Astrocyte (in vitro differentiated cells and primary cell): ENCODE results near the gene DUS2. TPM values are rescaled to one million over a fixed set of nuclear protein-coding genes. Genes with fewer than 3 reads are reported as not detected.

Source experiments
- DNase-seq: peaks from one replicate; pipeline ENCODE4 v3.0.0-alpha.2; 2010; ENCODE audit warnings: low read depth
- FAIRE-seq: peaks from 2 replicates; lab custom pipeline; 2011; peaks lifted over from hg19 to GRCh38; lab: Jason Lieb, UNC
- H2AFZ ChIP-seq: 2 replicates; pipeline ENCODE4 v1.6.0; 2012; ENCODE audit warnings: low read depth, low read length, inconsistent platforms
- H3K27ac ChIP-seq: 2 replicates; pipeline ENCODE4 v1.5.1; 2011; ENCODE audit warnings: low read depth, low read length, inconsistent platforms
- H3K27me3 ChIP-seq: 2 replicates; pipeline ENCODE4 v1.6.0; 2011; ENCODE audit warnings: low read length, inconsistent platforms; ENCODE audit not compliant: insufficient read depth
- H3K36me3 ChIP-seq: 2 replicates; pipeline ENCODE4 v1.5.1; 2011; ENCODE audit warnings: low read length, inconsistent platforms; ENCODE audit not compliant: insufficient read depth
- H3K4me1 ChIP-seq: 2 replicates; pipeline ENCODE4 v1.5.1; 2011; ENCODE audit warnings: low read length, inconsistent platforms; ENCODE audit not compliant: insufficient read depth
- H3K4me2 ChIP-seq: 2 replicates; pipeline ENCODE4 v1.6.0; 2012; ENCODE audit warnings: low read length, inconsistent platforms
- H3K4me3 ChIP-seq: 2 replicates; pipeline ENCODE4 v1.5.1; 2011; ENCODE audit warnings: low read depth, mild to moderate bottlenecking, low read length, inconsistent platforms; ENCODE audit not compliant: insufficient read depth
- H3K79me2 ChIP-seq: 2 replicates; pipeline ENCODE4 v1.6.0; 2012; ENCODE audit warnings: mild to moderate bottlenecking, low read length, inconsistent platforms; ENCODE audit not compliant: insufficient read depth
- H3K9ac ChIP-seq: 2 replicates; pipeline ENCODE4 v1.6.0; 2012; ENCODE audit warnings: mild to moderate bottlenecking, low read length, inconsistent platforms
- H3K9me3 ChIP-seq: 2 replicates; pipeline ENCODE4 v1.5.1; 2012; ENCODE audit warnings: low read depth, mild to moderate bottlenecking, low read length, inconsistent platforms; ENCODE audit not compliant: insufficient read depth
- H4K20me1 ChIP-seq: 2 replicates; pipeline ENCODE4 v1.6.0; 2012; ENCODE audit warnings: low read length, inconsistent platforms; ENCODE audit not compliant: insufficient read depth
- H3K27ac Mint-ChIP-seq: one replicate; pipeline ENCODE4 v1.8.0; 2021; ENCODE audit warnings: mild to moderate bottlenecking, mixed read lengths; ENCODE audit not compliant: unreplicated experiment
- H3K27me3 Mint-ChIP-seq: one replicate; pipeline ENCODE4 v1.8.0; 2021; ENCODE audit warnings: low read depth, mixed read lengths; ENCODE audit not compliant: unreplicated experiment
- H3K36me3 Mint-ChIP-seq: one replicate; pipeline ENCODE4 v1.8.0; 2021; ENCODE audit warnings: low read depth, mixed read lengths; ENCODE audit not compliant: unreplicated experiment
- H3K4me1 Mint-ChIP-seq: one replicate; pipeline ENCODE4 v1.8.0; 2021; ENCODE audit warnings: low read depth, mixed read lengths; ENCODE audit not compliant: unreplicated experiment
- H3K4me3 Mint-ChIP-seq: one replicate; pipeline ENCODE4 v1.8.0; 2021; ENCODE audit warnings: mild to moderate bottlenecking, moderate library complexity, mixed read lengths; ENCODE audit not compliant: unreplicated experiment
- H3K9me3 Mint-ChIP-seq: one replicate; pipeline ENCODE4 v1.8.0; 2021; ENCODE audit warnings: mild to moderate bottlenecking, mixed read lengths; ENCODE audit not compliant: unreplicated experiment
- EZH2 ChIP-seq: IDR thresholded peaks from 2 replicates; pipeline ENCODE4 v1.6.1; 2012; ENCODE audit warnings: mild to moderate bottlenecking, low read length, inconsistent platforms; ENCODE audit not compliant: insufficient read depth
- total RNA-seq: library from RNA; stranded (reverse); gene quantifications from 2 replicates; pipeline ENCODE4 v1.2.1, GENCODE V29; 2021
- TF ChIP-seq, protein P1 (sequence below): IDR thresholded peaks from 2 replicates; pipeline ENCODE4 v1.5.1; 2011; ENCODE audit warnings: low read depth, mild to moderate bottlenecking, inconsistent platforms, low read length, moderate library complexity; ENCODE audit not compliant: insufficient read depth

Gene DUS2
- total RNA-seq, 1 donor from 2014 or later, result 14.9 TPM

DNA sequence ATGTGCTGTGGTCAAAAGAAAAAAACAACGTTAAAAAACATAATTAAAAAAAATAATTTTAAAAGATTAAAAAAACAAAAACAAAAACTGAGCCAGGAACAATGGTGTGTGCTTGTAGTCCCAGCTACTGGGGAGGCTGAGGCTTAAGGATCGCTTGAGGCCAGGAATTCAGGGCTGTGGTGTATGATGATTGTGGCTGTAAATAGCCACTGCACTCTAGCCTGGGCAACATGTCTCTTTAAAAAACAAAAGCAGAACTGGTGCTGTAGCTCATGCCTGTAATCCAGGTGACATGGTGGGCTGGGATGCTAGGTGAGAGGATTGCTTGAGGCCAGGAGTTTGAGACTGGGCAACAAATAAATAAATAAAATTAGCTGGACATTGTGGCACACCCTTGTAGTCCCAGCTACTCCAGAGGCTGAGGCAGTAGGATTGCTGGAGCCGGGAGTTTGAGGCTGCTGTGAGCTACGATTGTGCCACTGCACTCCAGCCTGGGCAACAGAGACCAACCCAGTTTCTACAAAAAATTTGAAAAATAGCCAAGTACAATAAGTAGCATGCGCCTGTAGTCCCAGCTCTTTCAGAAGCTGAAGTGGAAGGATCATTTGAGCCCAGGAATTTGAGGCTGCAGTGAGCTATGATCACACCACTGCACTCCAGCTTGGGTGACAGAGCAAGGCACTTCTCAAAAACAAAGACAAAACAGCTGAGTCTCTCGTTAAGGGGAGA, 105.7 kb downstream of the DUS2 start:
- no peaks in the 10 kb centered on the region for H3K27me3 ChIP-seq
- H3K36me3 Mint-ChIP-seq, result peaks cover 4% of the 10 kb centered on the region
- no peaks in the 10 kb centered on the region for H3K27me3 Mint-ChIP-seq
- H3K9ac ChIP-seq, result no peak overlapping the region
- no peaks in the 10 kb centered on the region for H3K9me3 ChIP-seq
- H4K20me1 ChIP-seq, result peaks cover 9% of the 10 kb centered on the region
- no peak overlapping the region for H3K4me3 Mint-ChIP-seq
- no peak overlapping the region for H3K4me3 ChIP-seq
- H3K36me3 ChIP-seq, result no peaks in the 10 kb centered on the region
- no peak for FAIRE-seq
- H3K27ac Mint-ChIP-seq, result no peak overlapping the region
- H2AFZ ChIP-seq, result no peak overlapping the region
- DNase-seq, result peak; percentile 57
- H3K4me1 Mint-ChIP-seq, result no peaks in the 10 kb centered on the region
- no peaks in the 10 kb centered on the region for H3K9me3 Mint-ChIP-seq
- H3K27ac ChIP-seq, result no peak overlapping the region
- peaks cover 16% of the 10 kb centered on the region for H3K79me2 ChIP-seq
- TF ChIP-seq, protein P1, sequence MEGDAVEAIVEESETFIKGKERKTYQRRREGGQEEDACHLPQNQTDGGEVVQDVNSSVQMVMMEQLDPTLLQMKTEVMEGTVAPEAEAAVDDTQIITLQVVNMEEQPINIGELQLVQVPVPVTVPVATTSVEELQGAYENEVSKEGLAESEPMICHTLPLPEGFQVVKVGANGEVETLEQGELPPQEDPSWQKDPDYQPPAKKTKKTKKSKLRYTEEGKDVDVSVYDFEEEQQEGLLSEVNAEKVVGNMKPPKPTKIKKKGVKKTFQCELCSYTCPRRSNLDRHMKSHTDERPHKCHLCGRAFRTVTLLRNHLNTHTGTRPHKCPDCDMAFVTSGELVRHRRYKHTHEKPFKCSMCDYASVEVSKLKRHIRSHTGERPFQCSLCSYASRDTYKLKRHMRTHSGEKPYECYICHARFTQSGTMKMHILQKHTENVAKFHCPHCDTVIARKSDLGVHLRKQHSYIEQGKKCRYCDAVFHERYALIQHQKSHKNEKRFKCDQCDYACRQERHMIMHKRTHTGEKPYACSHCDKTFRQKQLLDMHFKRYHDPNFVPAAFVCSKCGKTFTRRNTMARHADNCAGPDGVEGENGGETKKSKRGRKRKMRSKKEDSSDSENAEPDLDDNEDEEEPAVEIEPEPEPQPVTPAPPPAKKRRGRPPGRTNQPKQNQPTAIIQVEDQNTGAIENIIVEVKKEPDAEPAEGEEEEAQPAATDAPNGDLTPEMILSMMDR, result no peak
- no peak for TF ChIP-seq EZH2
- peak overlapping the region; percentile 12 for H3K4me2 ChIP-seq
- H3K4me1 ChIP-seq, result no peaks in the 10 kb centered on the region

Other genes with a start within 250 kb of the DUS2 start
- 14.2 and 15.7 TPM in 2 replicates for gene RANBP10, start 216.7 kb upstream of the DUS2 start, total RNA-seq
- gene TSNAXIP1, start 216.4 kb upstream of the DUS2 start, total RNA-seq, result 1.3 and 1.5 TPM in 2 replicates
- 16.5 and 18.1 TPM in 2 replicates for gene THAP11, start 181.0 kb upstream of the DUS2 start, total RNA-seq
- gene NUTF2, start 176.4 kb upstream of the DUS2 start, total RNA-seq, result 214 and 224 TPM in 2 replicates
- gene CENPT, start 175.6 kb upstream of the DUS2 start, total RNA-seq, result 67.3 and 79.3 TPM in 2 replicates
- 61.5 and 64.8 TPM in 2 replicates for gene EDC4, start 150.2 kb upstream of the DUS2 start, total RNA-seq
- 0.82 and 0.91 TPM in 2 replicates for gene NRN1L, start 138.4 kb upstream of the DUS2 start, total RNA-seq
- 27.3 and 29.7 TPM in 2 replicates for gene PSKH1, start 130.0 kb upstream of the DUS2 start, total RNA-seq
- gene CTRL, start 91.4 kb upstream of the DUS2 start, total RNA-seq, result 1.1 and 1.2 TPM in 2 replicates
- gene PSMB10, start 86.4 kb upstream of the DUS2 start, total RNA-seq, result 35.8 and 38.8 TPM in 2 replicates
- gene LCAT, start 79.2 kb upstream of the DUS2 start, total RNA-seq, result 33.7 and 37.9 TPM in 2 replicates
- gene SLC12A4, start 54.6 kb upstream of the DUS2 start, total RNA-seq, result 114 and 118 TPM in 2 replicates
- gene DPEP3, start 42.8 kb upstream of the DUS2 start, total RNA-seq, result not detected in 2 replicates
- gene DPEP2, start 23.8 kb upstream of the DUS2 start, total RNA-seq, result not detected in 2 replicates
- not detected in 2 replicates for gene DPEP2NB, start 7.4 kb upstream of the DUS2 start, total RNA-seq
- 5.5 and 6.2 TPM in 2 replicates for gene DDX28, start 52 bp upstream of the DUS2 start, total RNA-seq
- 32.4 and 34.0 TPM in 2 replicates for gene NFATC3, start 62.1 kb downstream of the DUS2 start, total RNA-seq
- gene ESRP2, start 212.8 kb downstream of the DUS2 start, total RNA-seq, result 2.5 and 5.1 TPM in 2 replicates
- gene PLA2G15, start 222.1 kb downstream of the DUS2 start, total RNA-seq, result 25.0 and 26.8 TPM in 2 replicates
- gene SLC7A6, start 241.2 kb downstream of the DUS2 start, total RNA-seq, result 66.3 and 71.9 TPM in 2 replicates